ENCODE measurements around the gene ITGB6.

Gene ITGB6

DNA sequence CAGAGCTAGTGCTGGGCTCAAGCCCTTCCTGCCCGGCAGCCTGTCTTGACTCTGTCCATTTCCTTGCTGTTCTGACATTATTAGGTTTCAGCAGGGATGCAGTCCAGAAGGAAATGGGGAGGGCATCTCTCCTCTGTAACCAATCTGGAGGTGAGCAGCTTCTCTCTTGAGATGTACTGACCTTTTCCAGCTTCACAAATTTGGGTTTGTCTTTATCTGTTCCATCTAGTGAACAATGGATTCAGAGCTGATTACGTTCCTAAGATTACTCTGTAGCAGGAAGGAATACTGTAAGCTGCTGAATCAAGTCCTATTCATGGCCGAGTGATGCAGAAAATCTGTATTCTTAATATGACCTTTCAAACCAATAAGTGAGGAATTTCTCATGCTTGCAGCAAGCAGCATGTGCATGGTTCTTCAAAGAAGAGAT lies 148.7 kb downstream of the ITGB6 start:
- DNase-seq (ENCODE audit: low read depth in 2 of 2) = no peak

DNA sequence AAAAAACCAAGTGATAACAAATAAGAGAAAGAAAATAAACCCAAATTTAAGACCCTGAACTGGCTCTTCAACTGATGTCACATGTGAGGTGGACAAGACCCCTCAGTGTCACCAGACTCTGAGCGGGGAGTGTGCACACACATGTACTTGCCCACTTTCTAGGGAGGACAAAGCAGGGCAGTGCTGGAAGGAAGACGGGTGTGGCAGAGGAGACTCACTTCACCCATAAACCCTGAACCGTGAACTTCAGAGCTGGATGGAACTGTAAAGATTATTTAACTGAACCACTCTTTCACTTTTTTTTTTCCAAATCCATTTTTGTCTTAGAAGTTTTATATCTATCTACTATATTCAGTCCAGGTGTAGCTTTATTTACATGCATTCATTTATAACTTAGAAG lies 149.9 kb downstream of the ITGB6 start:
- DNase-seq (ENCODE audit: low read depth in 2 of 2) = no peak
